ENCODE results near the gene DDAH2.

The DDAH2 gene

DNA sequence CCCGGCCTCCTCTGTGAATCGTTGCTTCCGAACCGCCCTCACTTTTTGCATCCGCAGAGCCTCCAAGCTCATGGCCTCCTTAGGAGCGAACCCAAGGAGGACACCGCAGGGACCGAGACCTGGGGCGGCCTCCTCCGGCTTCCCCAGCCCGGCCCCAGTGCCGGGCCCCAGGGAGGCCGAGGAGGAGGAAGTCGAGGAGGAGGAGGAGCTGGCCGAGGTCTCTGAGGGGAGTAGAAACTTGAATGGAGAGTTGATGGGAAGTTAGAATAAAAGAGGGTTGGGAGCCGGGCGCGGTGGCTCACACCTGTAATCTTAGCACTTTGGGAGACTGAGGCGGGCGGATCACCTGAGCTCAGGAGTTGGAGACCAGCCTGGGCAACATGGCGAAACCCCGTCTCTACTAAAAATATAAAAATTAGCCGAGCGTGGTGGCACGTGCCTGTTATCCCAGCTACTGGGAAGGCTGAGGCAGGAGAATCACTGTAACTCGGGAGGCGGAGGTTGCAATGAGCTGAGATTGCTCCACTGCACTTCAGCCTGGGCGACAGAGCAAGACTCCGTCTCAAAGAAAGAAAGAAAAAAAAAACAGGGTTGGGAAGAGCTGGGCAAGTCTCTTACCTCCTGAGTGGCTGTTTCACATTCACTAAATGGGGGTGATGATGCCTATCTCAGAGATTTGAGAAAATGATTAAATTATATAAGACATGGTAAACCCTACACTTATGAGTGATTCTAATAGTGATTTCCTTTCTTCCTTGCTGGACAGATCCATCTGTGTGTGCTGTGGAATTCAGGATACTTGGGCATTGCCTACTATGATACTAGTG lies 11.5 kb upstream of the DDAH2 start:
- H3K9ac ChIP-seq: peak overlapping the region; percentile 97
- peaks cover 66% of the 10 kb centered on the region for H3K4me1 ChIP-seq
- no peaks in the 10 kb centered on the region for H3K27me3 ChIP-seq
- peak overlapping the region; percentile 98 for H3K4me2 ChIP-seq
- H4K20me1 ChIP-seq: no peaks in the 10 kb centered on the region
- H3K9me3 ChIP-seq: no peaks in the 10 kb centered on the region
- H3K27ac ChIP-seq: peak overlapping the region; percentile 96
- TF ChIP-seq Cebpa-rat (IDR thresholded peaks at IDR 0.05): no peak
- peaks cover 41% of the 10 kb centered on the region for H3K36me3 ChIP-seq
- peak overlapping the region; percentile 89 for H3K4me3 ChIP-seq

DNA sequence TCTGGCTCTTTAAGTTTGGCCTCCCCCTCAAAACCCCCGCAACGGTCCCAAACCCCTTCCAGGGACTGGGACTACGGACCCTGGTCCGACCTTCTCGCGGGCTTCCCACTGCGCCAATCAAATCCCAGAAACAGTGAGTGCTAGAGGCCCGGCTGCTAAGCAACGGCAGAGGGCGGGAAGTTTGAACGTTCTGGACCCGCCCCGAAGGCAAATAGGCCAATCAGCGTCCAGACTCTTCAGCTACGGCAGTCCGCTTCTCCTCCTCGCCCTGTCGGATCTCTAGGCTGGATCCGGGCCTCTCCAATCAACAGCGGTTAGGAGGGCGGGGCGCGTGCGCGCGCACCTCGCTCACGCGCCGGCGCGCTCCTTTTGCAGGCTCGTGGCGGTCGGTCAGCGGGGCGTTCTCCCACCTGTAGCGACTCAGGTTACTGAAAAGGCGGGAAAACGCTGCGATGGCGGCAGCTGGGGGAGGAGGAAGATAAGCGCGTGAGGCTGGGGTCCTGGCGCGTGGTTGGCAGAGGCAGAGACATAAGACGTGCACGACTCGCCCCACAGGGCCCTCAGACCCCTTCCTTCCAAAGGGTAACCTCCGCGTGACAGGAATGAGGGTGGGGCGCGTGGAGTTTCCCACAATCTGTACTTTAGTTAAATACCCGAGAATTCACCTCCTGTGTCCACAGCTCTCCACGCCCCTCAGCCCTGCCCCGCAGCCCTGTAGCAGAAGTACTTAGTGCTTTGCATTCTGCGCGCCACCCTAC lies 10.7 kb upstream of the DDAH2 start, which contains the start of gene MSH5:
TSS of gene MSH5 (plus strand) at position 367 of the 758 bp plus-strand sequence. CDS start 462 bp downstream, outside the sequence.
- Histone ChIP-seq H4K20me1 (no peaks in the 10 kb centered on the region; the same call in 1 of the 2 replicates), H3K9me3 (no peaks in the 10 kb centered on the region), H3K36me3 (peaks cover 36% of the 10 kb centered on the region), H3K4me3 (peak within 1 kb of the TSS; percentile 89), H3K9ac (peak within 1 kb of the TSS; percentile 97), H3K4me2 (peak within 1 kb of the TSS; percentile 98), H3K4me1 (peaks cover 62% of the 10 kb centered on the region), H3K27me3 (no peaks in the 10 kb centered on the region), H3K27ac (peak within 1 kb of the TSS; percentile 99)
- no peak for TF ChIP-seq Cebpa-rat (IDR thresholded peaks at IDR 0.05)

DNA sequence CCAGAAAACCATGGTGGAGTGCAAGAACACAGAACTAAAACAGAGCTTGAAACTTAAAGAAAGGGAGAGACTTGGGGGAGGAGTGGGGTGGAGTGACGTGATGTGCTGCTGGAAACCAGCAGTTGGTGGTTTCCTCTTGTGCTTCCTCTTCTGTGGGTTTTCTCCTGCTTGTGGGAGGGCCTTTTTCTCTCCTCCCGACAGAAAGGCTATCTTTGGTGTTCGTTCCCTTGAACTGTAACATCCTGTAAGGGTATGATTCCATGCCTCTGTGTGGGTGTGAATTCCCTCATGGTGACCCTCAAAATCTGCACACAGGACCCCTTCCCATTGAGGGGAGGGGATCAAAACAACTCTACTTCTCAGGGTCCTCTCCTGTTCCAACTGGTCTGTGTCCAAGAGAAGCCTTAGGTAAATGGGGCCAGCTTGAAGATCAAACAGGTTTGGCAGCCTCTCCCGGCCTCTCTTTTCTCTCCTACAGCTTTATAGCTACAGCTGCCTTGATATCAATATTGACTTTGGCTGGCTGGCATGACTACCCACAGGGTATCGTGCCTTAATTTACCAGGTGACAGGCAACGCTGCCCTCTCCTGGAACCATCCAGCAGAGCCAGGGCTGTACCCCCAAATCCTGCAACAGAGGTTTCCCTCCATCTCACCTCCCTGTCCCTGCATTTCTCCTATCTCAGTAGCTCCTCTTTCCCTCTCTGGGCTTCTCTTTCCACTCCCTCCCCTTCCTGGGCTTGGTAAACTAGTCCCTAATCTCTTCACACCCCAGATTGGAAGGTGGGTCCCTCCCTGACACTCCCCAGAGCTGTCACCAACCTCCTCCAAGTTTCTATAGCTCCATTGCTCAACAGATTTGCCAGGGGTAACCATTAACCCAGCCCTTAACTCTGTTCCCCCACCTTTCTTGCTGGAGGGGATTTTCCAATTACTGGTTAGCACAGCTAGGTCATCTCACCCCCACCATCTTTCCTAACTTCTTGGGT lies 9.2 kb upstream of the DDAH2 start:
- Histone ChIP-seq H3K4me3 (peak overlapping the region; percentile 89), H3K9ac (peak overlapping the region; percentile 97), H3K36me3 (peaks cover 34% of the 10 kb centered on the region), H3K27ac (peak overlapping the region; percentile 99), H3K4me2 (peak overlapping the region; percentile 98), H3K4me1 (peaks cover 63% of the 10 kb centered on the region), H4K20me1 (peaks cover 15% of the 10 kb centered on the region), H3K27me3 (no peaks in the 10 kb centered on the region), H3K9me3 (no peaks in the 10 kb centered on the region)
- TF ChIP-seq Cebpa-rat (IDR thresholded peaks at IDR 0.05): no peak

DNA sequence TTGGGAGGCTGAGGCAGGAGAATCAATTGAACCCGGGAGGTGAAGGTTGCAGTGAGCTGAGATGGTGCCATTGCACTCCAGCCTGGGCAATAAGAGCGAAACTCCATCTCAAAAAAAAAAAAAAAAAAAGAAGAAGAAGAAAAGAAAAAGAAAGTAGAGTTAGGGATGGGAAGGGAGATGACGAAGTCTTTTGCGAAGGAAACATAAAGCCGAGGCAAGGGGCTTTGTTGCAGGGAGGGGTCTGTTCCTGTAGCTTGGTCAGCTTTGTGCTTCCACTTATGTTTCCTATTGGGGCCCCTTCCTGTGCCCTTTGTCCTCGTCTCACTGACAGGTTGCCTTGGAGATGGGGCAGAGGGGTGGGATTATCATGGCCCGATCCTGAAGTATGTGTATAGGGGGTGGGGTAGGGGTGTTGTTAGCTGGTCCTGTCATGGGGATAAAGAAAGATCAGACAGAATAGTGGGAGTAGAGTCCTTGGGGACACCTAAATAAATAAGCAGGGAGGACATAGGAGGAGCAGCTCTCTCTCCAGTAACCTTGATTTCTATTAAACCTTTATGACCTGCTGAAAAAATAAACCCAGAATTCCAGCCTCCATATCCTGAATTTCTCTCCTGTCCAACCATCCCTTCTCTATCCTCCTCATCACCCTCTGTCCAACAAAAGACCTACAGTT lies 8.4 kb upstream of the DDAH2 start:
- H3K27me3 ChIP-seq: no peaks in the 10 kb centered on the region
- no peaks in the 10 kb centered on the region for H3K9me3 ChIP-seq
- H4K20me1 ChIP-seq: peaks cover 21% of the 10 kb centered on the region
- TF ChIP-seq Cebpa-rat (IDR thresholded peaks at IDR 0.05): no peak
- H3K9ac ChIP-seq: peak overlapping the region; percentile 97
- peak overlapping the region; percentile 89 for H3K4me3 ChIP-seq
- peaks cover 34% of the 10 kb centered on the region for H3K36me3 ChIP-seq
- peak overlapping the region; percentile 99 for H3K27ac ChIP-seq
- peaks cover 68% of the 10 kb centered on the region for H3K4me1 ChIP-seq
- H3K4me2 ChIP-seq: peak overlapping the region; percentile 98

DNA sequence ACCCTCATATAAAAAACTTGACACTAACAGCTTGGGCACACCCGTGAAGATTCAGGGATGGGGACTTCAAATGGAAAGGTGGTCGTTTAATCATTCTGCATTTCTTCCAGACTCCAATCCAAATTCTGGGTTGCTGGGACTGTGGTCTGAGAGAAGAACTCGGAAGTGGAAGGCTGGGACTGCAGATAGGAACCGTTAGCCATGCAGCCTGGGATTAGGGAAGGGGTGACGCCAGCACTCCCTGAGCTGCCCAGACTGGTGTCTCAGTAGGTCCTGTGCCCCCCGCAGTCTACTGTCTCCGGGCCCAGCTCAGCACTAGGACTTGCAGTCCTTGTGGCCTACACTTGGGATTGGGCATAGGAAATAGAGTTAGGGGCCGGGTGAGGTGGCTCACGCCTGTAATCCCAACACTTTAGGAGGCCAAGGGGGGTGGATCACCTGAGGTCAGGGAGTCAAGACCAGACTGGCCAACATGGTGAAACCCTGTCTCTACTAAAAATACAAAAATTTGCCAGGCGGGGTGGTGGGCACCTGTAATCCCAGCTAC lies 7.7 kb upstream of the DDAH2 start:
- no peak for TF ChIP-seq Cebpa-rat (IDR thresholded peaks at IDR 0.05)
- no peaks in the 10 kb centered on the region for H3K9me3 ChIP-seq
- H3K27ac ChIP-seq: peak overlapping the region; percentile 99
- H3K36me3 ChIP-seq: peaks cover 34% of the 10 kb centered on the region
- peak overlapping the region; percentile 98 for H3K4me2 ChIP-seq
- H3K9ac ChIP-seq: peak overlapping the region; percentile 97
- peaks cover 68% of the 10 kb centered on the region for H3K4me1 ChIP-seq
- H4K20me1 ChIP-seq: peaks cover 27% of the 10 kb centered on the region
- H3K27me3 ChIP-seq: no peaks in the 10 kb centered on the region
- H3K4me3 ChIP-seq: peak overlapping the region; percentile 89

DNA sequence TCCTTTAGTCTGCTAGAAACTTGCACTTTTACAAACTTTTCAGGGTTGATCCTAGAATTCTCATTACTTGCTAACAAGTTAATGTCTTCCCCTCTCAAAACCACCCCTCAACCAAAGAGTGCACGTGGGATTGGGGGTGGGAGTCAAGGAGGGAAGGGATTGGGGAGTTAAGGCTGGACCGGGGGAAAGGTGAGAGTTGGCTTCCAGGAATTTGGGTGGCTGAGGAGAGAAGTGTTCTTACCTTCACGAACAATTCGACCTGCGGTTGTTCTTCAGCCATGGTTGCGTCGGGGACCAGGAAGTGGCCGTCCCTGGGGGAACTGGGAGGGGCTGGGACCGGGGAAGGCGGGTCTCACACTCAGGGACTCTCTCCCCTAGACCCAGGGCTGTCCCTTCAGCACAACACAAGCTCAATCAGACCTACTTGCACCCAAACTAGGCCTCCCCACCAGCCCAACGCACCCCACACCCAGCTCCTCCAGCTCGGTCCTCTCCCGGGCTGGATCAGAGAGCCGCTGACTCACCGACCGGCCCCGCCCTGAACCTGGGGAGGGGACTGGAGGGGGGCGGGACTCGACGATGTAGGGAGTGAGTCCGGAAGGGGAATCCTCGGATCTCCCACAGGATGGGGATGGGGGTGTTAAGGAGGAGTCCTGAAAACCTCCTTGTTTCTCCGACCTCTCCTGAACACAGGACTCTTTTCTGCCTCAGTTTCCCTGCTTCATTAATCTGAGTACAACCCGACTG lies 7.1 kb upstream of the DDAH2 start, which contains the start of gene CLIC1:
TSS of gene CLIC1 (minus strand) at position 510 of the 747 bp plus-strand sequence. CDS start at position 280, 230 bp downstream.
- Histone ChIP-seq H3K9me3 (no peaks in the 10 kb centered on the region), H4K20me1 (peaks cover 33% of the 10 kb centered on the region), H3K27me3 (no peaks in the 10 kb centered on the region), H3K36me3 (peaks cover 34% of the 10 kb centered on the region), H3K4me1 (peaks cover 68% of the 10 kb centered on the region), H3K4me2 (peak within 1 kb of the TSS; percentile 98), H3K9ac (peak within 1 kb of the TSS; percentile 97), H3K4me3 (peak within 1 kb of the TSS; percentile 89), H3K27ac (peak within 1 kb of the TSS; percentile 99)
- TF ChIP-seq Cebpa-rat (IDR thresholded peaks at IDR 0.05): no peak

DNA sequence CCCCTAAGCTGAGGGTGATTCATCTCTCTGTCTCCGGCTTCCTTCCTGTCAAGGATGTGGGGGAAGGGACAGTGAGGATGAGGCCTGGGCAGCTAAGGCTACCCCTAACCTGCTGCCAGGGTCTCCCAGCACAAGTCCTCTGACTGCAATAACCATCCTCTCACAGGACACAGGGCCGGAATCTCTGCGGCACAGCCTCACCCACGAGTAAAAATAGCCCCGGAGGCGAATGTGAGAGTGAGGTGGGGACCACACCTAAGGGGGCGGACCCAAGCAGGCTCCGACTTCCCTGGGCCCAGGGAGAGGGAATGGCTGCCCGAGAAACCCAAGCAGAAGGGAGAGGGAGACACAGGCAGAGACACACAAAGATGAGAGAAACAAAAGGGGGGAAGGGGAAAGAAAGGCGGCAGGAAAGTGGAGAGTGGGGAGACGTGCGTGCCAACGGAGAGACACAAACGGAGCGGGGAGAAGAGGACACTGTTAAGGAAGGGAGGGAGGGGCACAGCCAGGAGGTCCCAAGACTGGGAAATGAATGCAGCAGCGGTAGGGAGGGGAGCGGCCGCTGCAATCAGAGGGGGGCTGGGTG lies 5.8 kb upstream of the DDAH2 start:
- H3K4me1 ChIP-seq: peaks cover 72% of the 10 kb centered on the region
- peak overlapping the region; percentile 99 for H3K27ac ChIP-seq

More for the DNA sequence above, 5.8 kb upstream of the DDAH2 start:
- H3K9me3 ChIP-seq: no peaks in the 10 kb centered on the region
- H4K20me1 ChIP-seq: peaks cover 43% of the 10 kb centered on the region
- H3K9ac ChIP-seq: peak overlapping the region; percentile 97
- H3K36me3 ChIP-seq: peaks cover 43% of the 10 kb centered on the region
- H3K4me2 ChIP-seq: peak overlapping the region; percentile 98
- peak overlapping the region; percentile 89 for H3K4me3 ChIP-seq
- TF ChIP-seq Cebpa-rat (IDR thresholded peaks at IDR 0.05): no peak
- H3K27me3 ChIP-seq: no peaks in the 10 kb centered on the region
